K562 (cell line): Measurements from ENCODE around the gene WWC2. TPM values are rescaled to one million over a fixed set of nuclear protein-coding genes. Genes with fewer than 3 reads are reported as not detected.

Experiments used
- ATAC-seq: fragments of 200-7000 bp; cut with Tn5 transposase; 3 replicates; pipeline ENCODE4 v1.9.1; 2020; ENCODE audit warnings: moderate library complexity
- BruUV-seq: library from RNA; stranded (reverse); fragments of 400-500 nt; replicated peaks from 2 replicates; lab custom pipeline; 2021; lab: Mats Ljungman, UMichigan
- CTCF ChIA-PET: fragments of 300-600 bp; formaldehyde crosslinking; extraction: SDS; loops from one replicate; lab custom pipeline; 2021; ENCODE audit warnings: low intra/inter-chr PET ratio; lab: Yijun Ruan, JAX
- POLR2A ChIA-PET: fragments of 300-600, 350-650 bp; sonication (Branson Sonifier 250); formaldehyde crosslinking; extraction: SDS; loops from one replicate; lab custom pipeline; 2021; ENCODE audit warnings: antibody characterized with exemption, inconsistent platforms; lab: Yijun Ruan, JAX
- DNase-seq, 4 experiments: peaks; one replicate each; pipeline versions ENCODE4 v3.0.0 to v3.0.0-alpha.2; 2011 to 2018; ENCODE audit warnings: low spot score in 3 of 4, mixed read lengths in 3 of 4; ENCODE audit errors: extremely low read depth in 1 of 4
- FAIRE-seq: peaks from 2 replicates; lab custom pipeline; 2011; peaks lifted over from hg19 to GRCh38; lab: Jason Lieb, UNC
- H2AFZ ChIP-seq: 2 replicates; pipeline ENCODE4 v1.6.0; 2011; ENCODE audit warnings: low read depth, low read length, control low read depth, inconsistent platforms
- H3K27ac ChIP-seq: fragments of 200-600 bp; 3 replicates; pipeline ENCODE4 v1.8.0; 2011; ENCODE audit warnings: low read depth, mild to moderate bottlenecking, control low read depth, inconsistent platforms, low read length, moderate library complexity, mixed read lengths; ENCODE audit errors: extremely low read depth
- H3K27me3 ChIP-seq, 2 experiments: fragments of 300-600 bp in 1 of 2; 2 replicates in 1 of 2; 3 replicates in 1 of 2; pipeline versions ENCODE4 v1.6.0 to v1.8.0; 2011; ENCODE audit warnings: inconsistent platforms in 2 of 2, low read length in 2 of 2, mild to moderate bottlenecking in 1 of 2, mixed read lengths in 1 of 2, moderate library complexity in 1 of 2; ENCODE audit not compliant: control insufficient read depth in 2 of 2, insufficient read depth in 2 of 2
- H3K36me3 ChIP-seq: fragments of 300-600 bp; 3 replicates; pipeline ENCODE4 v1.8.0; 2011; ENCODE audit warnings: mild to moderate bottlenecking, low read length, inconsistent platforms; ENCODE audit not compliant: control insufficient read depth, insufficient read depth
- H3K4me1 ChIP-seq, 2 experiments: fragments of 200-600 bp in 1 of 2; replicated peaks in 1 of 2; 2 replicates in 1 of 2; 3 replicates in 1 of 2; pipeline versions ENCODE4 v1.5.1 to v1.8.0; 2011; ENCODE audit warnings: inconsistent platforms in 2 of 2, low read length in 2 of 2, mild to moderate bottlenecking in 1 of 2, mixed read lengths in 1 of 2, moderate library complexity in 1 of 2; ENCODE audit not compliant: control insufficient read depth in 2 of 2, insufficient read depth in 2 of 2
- H3K4me2 ChIP-seq: 2 replicates; pipeline ENCODE4 v1.6.1; 2011; ENCODE audit warnings: low read length, control low read depth, inconsistent platforms, mixed read lengths; ENCODE audit not compliant: insufficient read depth
- H3K4me3 ChIP-seq: fragments of 200-600 bp; sonication (generic), shearing (Covaris generic); 2 replicates; pipeline ENCODE4 v1.5.1; 2016; ENCODE audit warnings: control low read depth, inconsistent platforms
- H3K79me2 ChIP-seq: fragments of 200-600 bp; 3 replicates; pipeline ENCODE4 v1.8.0; 2011; ENCODE audit warnings: low read length, inconsistent platforms; ENCODE audit not compliant: control insufficient read depth, insufficient read depth
- H3K9ac ChIP-seq, 2 experiments: 2 replicates each; pipeline versions ENCODE4 v1.6.0 to v1.6.1; 2011; ENCODE audit warnings: low read depth in 2 of 2, low read length in 2 of 2, control low read depth in 1 of 2, inconsistent platforms in 1 of 2, mild to moderate bottlenecking in 1 of 2, mixed read lengths in 1 of 2; ENCODE audit not compliant: insufficient read depth in 1 of 2
- H3K9me1 ChIP-seq: one replicate; pipeline ENCODE4 v1.6.0; 2011; ENCODE audit warnings: inconsistent platforms, mild to moderate bottlenecking, low read length, moderate library complexity; ENCODE audit not compliant: control insufficient read depth, insufficient read depth
- H3K9me3 ChIP-seq: replicated peaks from 2 replicates; pipeline ENCODE4 v1.5.1; 2011; ENCODE audit warnings: low read depth, low read length, inconsistent platforms; ENCODE audit not compliant: control insufficient read depth, insufficient read depth
- H4K20me1 ChIP-seq: replicated peaks from 2 replicates; pipeline ENCODE4 v1.6.1; 2011; ENCODE audit warnings: low read length, inconsistent platforms, mixed read lengths; ENCODE audit not compliant: control insufficient read depth, insufficient read depth
- GABPB1 ChIP-seq: sonication (generic); formaldehyde crosslinking; IDR thresholded peaks from 2 replicates; pipeline ENCODE4 v1.8.0; 2022; ENCODE audit warnings: mild to moderate bottlenecking, missing genetic modification reagents
- HNRNPL ChIP-seq: fragments of 200-400 bp; formaldehyde crosslinking; IDR thresholded peaks from 2 replicates; pipeline ENCODE4 v1.6.1; 2017; ENCODE audit warnings: low read depth, mild to moderate bottlenecking, low read length
- MIER1 ChIP-seq: fragments of 450-650 bp; IDR thresholded peaks from 2 replicates; pipeline ENCODE4 v1.6.1; 2016; ENCODE audit warnings: antibody characterized with exemption, mild to moderate bottlenecking, low read depth
- NR4A1 ChIP-seq, 2 experiments: fragments of 250-450 bp in 1 of 2; fragments of 450-650 bp in 1 of 2; sonication (Bioruptor Pico) in 1 of 2; IDR thresholded peaks; 2 replicates each; pipeline versions ENCODE4 v1.4.0 to v1.6.1; 2016 to 2020; ENCODE audit warnings: mild to moderate bottlenecking in 2 of 2, missing compliant biosample characterization in 1 of 2, missing genetic modification characterization in 1 of 2, moderate library complexity in 1 of 2
- POLR2H ChIP-seq: IDR thresholded peaks from 2 replicates; pipeline ENCODE4 v1.6.1; 2016; ENCODE audit warnings: missing genetic modification characterization, low read depth, mild to moderate bottlenecking, control low read depth, missing compliant biosample characterization, moderate library complexity
- ZKSCAN3 ChIP-seq: fragments of 250-450 bp; sonication (Bioruptor Pico); IDR thresholded peaks from 2 replicates; pipeline ENCODE4 v1.4.0; 2020
- ZNF24 ChIP-seq: fragments of 450-650 bp; IDR thresholded peaks from 2 replicates; pipeline ENCODE4 v1.6.1; 2016
- WGBS: fragments of 100-300 bp; shearing (Covaris generic); methylation state at CpG from one replicate; pipeline ENCODE4 v1.1.6; 2016; ENCODE audit warnings: low coverage, mixed read lengths; ENCODE audit not compliant: insufficient coverage; ENCODE audit errors: missing lambda C conversion rate; 5-methylcytosine and 5-hydroxymethylcytosine counted together
- in situ Hi-C: fragments of 300-500 bp; cut with MboI; formaldehyde crosslinking; loops from 4 replicates; pipeline ENCODE4 v1.15.0; 2018; ENCODE audit warnings: inconsistent platforms, mixed read lengths
- intact Hi-C: fragments of 100-400 bp; cut with micrococcal nuclease; formaldehyde crosslinking; loops from 2 replicates; pipeline ENCODE4 v1.14.2; 2022
- polyA plus RNA-seq, 8 experiments: library from polyadenylated mRNA; depleted of rRNA in 4 of 8; stranded (reverse) in 5 of 8; unstranded in 3 of 8; fragments of >200 nt; fragmentation: Nextera tagmentation in 2 of 8; fragmentation: Illumina TruSeq in 1 of 8; extraction: Ambion mirVana in 2 of 8; extraction: Trizol in 1 of 8; gene quantifications; 2 replicates each; pipeline versions ENCODE4 v1.2.1 to v1.2.3, GENCODE V29; 2011 to 2014; ENCODE audit warnings: inconsistent platforms in 1 of 8, missing spikeins in 1 of 8
- total RNA-seq, 7 experiments: library from RNA; depleted of rRNA in 6 of 7; stranded (reverse); fragments of >200 nt in 6 of 7; fragmentation: Illumina TruSeq in 2 of 7; extraction: Trizol in 2 of 7; gene quantifications; 2 replicates each; pipeline versions ENCODE4 v1.2.1 to v1.2.3, GENCODE V29; 2011 to 2021; ENCODE audit warnings: low replicate concordance in 1 of 7
- TF ChIP-seq, protein P1 (sequence below): fragments of 250-450 bp; sonication (Bioruptor Pico); IDR thresholded peaks from 2 replicates; pipeline ENCODE4 v1.4.0; 2020

WWC2 gene
- total and polyA plus RNA-seq, 9 of the 15 experiments (the other 6 are each of a cell fraction or from before 2014, with no cell fraction given), result 3.7 to 39.4 (median 19.6) TPM

DNA sequence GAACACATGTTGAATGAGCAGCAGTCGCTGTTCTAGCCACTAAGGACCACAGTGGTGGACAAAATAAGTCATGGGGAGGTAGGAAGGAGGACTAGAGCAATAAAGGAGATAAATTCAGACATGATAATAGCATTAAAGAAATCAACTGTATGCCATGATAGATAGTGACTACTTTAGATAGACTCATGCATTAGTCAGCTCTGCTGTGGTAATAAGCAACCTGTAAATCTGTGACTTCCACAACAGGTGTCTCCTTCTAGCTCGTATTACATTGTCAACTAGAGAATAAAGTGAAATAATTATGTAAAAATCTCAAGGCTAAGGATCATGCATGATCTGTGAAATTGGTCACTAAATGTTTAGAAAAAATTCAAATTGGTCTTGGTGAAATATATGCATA, 77.9 kb downstream of the WWC2 start:
- Histone ChIP-seq H3K36me3 (no peaks in the 10 kb centered on the region), H3K27ac (no peak overlapping the region), H3K9me1 (no peaks in the 10 kb centered on the region), H3K79me2 (no peaks in the 10 kb centered on the region), H3K27me3 (no peaks in the 10 kb centered on the region), H3K9ac (no peak overlapping the region), H4K20me1 (0 out of 2 replicates have a peak, but pooled peaks cover 9% of the 10 kb centered on the region), H3K4me2 (no peak overlapping the region), H3K4me3 (no peak overlapping the region), H3K9me3 (no peaks in the 10 kb centered on the region), H2AFZ (no peak overlapping the region), H3K4me1 (peaks cover 0 to 2% of the 10 kb centered on the region in 2 experiments; a peak in 1 of 5 replicates)
- intact Hi-C loops (no loop called here), in situ Hi-C loops (no loop called here)
- WGBS, result 39% methylated on average over 2 of the region's 2 CpGs
- no TSS peak for BruUV-seq
- TF ChIP-seq ZKSCAN3 (CRISPR knock-in tag), result no peak
- TF ChIP-seq ZNF24, result no peak
- TF ChIP-seq NR4A1 (CRISPR knock-in tag; IDR thresholded peaks at IDR 0.05), result no peak
- TF ChIP-seq NR4A1 (tag; IDR thresholded peaks at IDR 0.05), result no peak
- no peak for TF ChIP-seq MIER1
- no peak for TF ChIP-seq HNRNPL
- TF ChIP-seq, protein P1, sequence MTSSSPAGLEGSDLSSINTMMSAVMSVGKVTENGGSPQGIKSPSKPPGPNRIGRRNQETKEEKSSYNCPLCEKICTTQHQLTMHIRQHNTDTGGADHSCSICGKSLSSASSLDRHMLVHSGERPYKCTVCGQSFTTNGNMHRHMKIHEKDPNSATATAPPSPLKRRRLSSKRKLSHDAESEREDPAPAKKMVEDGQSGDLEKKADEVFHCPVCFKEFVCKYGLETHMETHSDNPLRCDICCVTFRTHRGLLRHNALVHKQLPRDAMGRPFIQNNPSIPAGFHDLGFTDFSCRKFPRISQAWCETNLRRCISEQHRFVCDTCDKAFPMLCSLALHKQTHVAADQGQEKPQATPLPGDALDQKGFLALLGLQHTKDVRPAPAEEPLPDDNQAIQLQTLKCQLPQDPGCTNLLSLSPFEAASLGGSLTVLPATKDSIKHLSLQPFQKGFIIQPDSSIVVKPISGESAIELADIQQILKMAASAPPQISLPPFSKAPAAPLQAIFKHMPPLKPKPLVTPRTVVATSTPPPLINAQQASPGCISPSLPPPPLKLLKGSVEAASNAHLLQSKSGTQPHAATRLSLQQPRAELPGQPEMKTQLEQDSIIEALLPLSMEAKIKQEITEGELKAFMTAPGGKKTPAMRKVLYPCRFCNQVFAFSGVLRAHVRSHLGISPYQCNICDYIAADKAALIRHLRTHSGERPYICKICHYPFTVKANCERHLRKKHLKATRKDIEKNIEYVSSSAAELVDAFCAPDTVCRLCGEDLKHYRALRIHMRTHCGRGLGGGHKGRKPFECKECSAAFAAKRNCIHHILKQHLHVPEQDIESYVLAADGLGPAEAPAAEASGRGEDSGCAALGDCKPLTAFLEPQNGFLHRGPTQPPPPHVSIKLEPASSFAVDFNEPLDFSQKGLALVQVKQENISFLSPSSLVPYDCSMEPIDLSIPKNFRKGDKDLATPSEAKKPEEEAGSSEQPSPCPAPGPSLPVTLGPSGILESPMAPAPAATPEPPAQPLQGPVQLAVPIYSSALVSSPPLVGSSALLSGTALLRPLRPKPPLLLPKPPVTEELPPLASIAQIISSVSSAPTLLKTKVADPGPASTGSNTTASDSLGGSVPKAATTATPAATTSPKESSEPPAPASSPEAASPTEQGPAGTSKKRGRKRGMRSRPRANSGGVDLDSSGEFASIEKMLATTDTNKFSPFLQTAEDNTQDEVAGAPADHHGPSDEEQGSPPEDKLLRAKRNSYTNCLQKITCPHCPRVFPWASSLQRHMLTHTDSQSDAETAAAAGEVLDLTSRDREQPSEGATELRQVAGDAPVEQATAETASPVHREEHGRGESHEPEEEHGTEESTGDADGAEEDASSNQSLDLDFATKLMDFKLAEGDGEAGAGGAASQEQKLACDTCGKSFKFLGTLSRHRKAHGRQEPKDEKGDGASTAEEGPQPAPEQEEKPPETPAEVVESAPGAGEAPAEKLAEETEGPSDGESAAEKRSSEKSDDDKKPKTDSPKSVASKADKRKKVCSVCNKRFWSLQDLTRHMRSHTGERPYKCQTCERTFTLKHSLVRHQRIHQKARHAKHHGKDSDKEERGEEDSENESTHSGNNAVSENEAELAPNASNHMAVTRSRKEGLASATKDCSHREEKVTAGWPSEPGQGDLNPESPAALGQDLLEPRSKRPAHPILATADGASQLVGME, result no peak
- no peak for TF ChIP-seq POLR2H (tag)
- TF ChIP-seq GABPB1 (CRISPR knock-in tag), result no peak
- DNase-seq (no peak), FAIRE-seq (no peak), ATAC-seq (no peak)
- POLR2A ChIA-PET, result no interaction called here
- CTCF ChIA-PET, result no interaction called here
